Uterus (tissue), 2 donors: Measurements from ENCODE around the gene CR1.

Source experiments
- CTCF ChIP-seq, 4 experiments: fragments of 200-600 bp in 2 of 4; fragments of 450-650 bp in 2 of 4; sonication (generic) in 2 of 4; IDR thresholded peaks; one replicate each; pipeline ENCODE4 v1.5.1; 2016 to 2019; ENCODE audit warnings: antibody characterized with exemption in 4 of 4, mild to moderate bottlenecking in 2 of 4, moderate library complexity in 1 of 4
- POLR2A ChIP-seq, 2 donors: fragments of 450-650 bp; IDR thresholded peaks; one replicate each; pipeline ENCODE4 v1.6.1; 2016; ENCODE audit warnings: antibody characterized with exemption in 2 of 2, mild to moderate bottlenecking in 1 of 2, moderate library complexity in 1 of 2

- TF ChIP-seq CTCF (IDR thresholded peaks at IDR 0.05) (no peak), POLR2A (IDR thresholded peaks at IDR 0.05) (no peak)
Observed at GRCh38 chr1:207510444-207510843, 14.5 kb downstream of the CR1 start.
